ENCODE results near the gene DNAJC17. TPM values are rescaled to one million over a fixed set of nuclear protein-coding genes. Genes with fewer than 3 reads are reported as not detected.

Gene DNAJC17
- total RNA-seq, 4 donors from 2014 or later = 6.0 to 56.9 (median 22.3) TPM

DNA sequence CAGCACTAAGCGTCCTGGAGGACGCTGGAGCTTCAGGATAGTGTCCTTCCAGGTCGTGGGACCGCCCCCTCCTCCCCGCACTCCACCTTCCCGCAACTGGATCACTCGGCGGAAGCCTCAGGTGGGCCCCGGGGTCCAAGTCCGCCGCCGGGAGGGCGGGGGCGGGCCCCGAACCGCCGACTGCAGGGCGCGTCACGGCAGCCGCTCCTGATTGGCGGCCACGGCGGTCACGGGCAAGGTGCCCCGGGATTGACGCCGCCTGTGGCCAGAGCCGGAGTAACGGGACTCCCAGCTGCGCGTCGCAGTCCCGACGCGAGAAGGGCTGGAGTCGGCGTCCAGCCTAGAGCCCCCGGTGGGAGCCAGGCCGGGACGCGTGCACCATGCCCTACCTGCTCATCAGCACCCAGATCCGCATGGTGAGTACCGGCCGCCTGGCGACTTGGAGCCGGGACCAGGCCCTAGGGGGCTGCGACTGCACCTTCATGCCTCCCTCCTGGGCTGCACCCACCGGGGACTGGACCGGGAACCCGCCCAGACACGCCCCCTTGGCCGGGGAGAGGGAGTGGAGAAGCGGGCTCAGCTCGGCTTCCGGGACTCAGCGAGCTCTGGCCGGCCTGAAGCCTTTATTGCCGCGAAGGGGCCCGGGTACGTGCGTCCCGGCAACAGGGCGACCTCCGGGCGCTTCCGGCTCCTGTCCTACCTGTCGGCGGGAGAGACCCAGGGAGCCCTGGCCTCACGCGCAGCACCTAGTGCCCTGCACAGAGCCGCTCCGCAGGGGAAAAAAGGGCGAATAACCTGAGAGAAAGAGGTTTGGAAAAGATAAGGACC, 43.3 kb downstream of the DNAJC17 start, which contains the start of gene GCHFR:
TSS of gene GCHFR (plus strand) at position 268 of the 828 bp plus-strand sequence. CDS start at position 381, 113 bp downstream.
- Histone ChIP-seq H3K4me3 (peak within 1 kb of the TSS; percentile 39 to 62 (median 46)), H3K36me3 (no peaks in the 10 kb centered on the region), H3K27me3 (no peaks in the 10 kb centered on the region), H3K9me3 (no peaks in the 10 kb centered on the region), H3K27ac (peak within 1 kb of the TSS; percentile 85 to 89 (median 86)), H3K4me1 (peaks cover 11 to 55% (median 43%) of the 10 kb centered on the region in 4 donors)
- DNase-seq = peak; percentile 90
- in situ Hi-C loops (cut with MboI; ENCODE audit: low pct_ligation_motif_present in 1 of 4, low pct_unique_long_range_greater_than_20kb in 1 of 4, low sequenced_read_pairs in 3 of 4) (loop anchor here in 1 of 4 donors (25.0 kb wide), 1 partner anchor 177 kb away; the partner anchor contains the start of gene KNL1), intact Hi-C loops (cut with DNase I; ENCODE audit: low total_unique reads) (no loop called here)
- TF ChIP-seq POLR2A (IDR thresholded peaks at IDR 0.05) = peak; percentile 71
- peak; percentile 82 to 87 (median 82) for TF ChIP-seq POLR2AphosphoS5 (IDR thresholded peaks at IDR 0.05)
- TF ChIP-seq EP300 (IDR thresholded peaks at IDR 0.05; ENCODE audit: low read depth) = no peak
- TF ChIP-seq, protein P1, sequence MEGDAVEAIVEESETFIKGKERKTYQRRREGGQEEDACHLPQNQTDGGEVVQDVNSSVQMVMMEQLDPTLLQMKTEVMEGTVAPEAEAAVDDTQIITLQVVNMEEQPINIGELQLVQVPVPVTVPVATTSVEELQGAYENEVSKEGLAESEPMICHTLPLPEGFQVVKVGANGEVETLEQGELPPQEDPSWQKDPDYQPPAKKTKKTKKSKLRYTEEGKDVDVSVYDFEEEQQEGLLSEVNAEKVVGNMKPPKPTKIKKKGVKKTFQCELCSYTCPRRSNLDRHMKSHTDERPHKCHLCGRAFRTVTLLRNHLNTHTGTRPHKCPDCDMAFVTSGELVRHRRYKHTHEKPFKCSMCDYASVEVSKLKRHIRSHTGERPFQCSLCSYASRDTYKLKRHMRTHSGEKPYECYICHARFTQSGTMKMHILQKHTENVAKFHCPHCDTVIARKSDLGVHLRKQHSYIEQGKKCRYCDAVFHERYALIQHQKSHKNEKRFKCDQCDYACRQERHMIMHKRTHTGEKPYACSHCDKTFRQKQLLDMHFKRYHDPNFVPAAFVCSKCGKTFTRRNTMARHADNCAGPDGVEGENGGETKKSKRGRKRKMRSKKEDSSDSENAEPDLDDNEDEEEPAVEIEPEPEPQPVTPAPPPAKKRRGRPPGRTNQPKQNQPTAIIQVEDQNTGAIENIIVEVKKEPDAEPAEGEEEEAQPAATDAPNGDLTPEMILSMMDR (IDR thresholded peaks at IDR 0.05) = peak; percentile 26 to 63 (median 37)
- 0% methylated on average over 48 of the region's 75 CpGs; no CpG with 5 or more reads in 1 of the 2 donors for WGBS, 2 donors (ENCODE audit: low coverage in 1 of 2)

- intact Hi-C loops (cut with DNase I; ENCODE audit: low total_unique reads) (no loop called here), in situ Hi-C loops (cut with MboI; ENCODE audit: low pct_ligation_motif_present in 1 of 4, low pct_unique_long_range_greater_than_20kb in 1 of 4, low sequenced_read_pairs in 3 of 4) (loop anchor here in 1 of 4 donors (25.0 kb wide), 1 partner anchor 176 kb away; the partner anchor contains the start of gene KNL1)
- peaks cover 7 to 46% (median 35%) of the 10 kb centered on the region in 4 donors for H3K4me1 ChIP-seq
- no peaks in the 10 kb centered on the region for H3K27me3 ChIP-seq
- H3K27ac ChIP-seq = peak overlapping the region; percentile 85 to 89 (median 86)
- peak overlapping the region; percentile 39 to 62 (median 46) for H3K4me3 ChIP-seq
- WGBS, 2 donors (ENCODE audit: low coverage in 1 of 2) = 28 to 30% methylated on average over 6 to 53 of the region's 55 CpGs
- TF ChIP-seq POLR2AphosphoS5 (IDR thresholded peaks at IDR 0.05) = no peak
- TF ChIP-seq EP300 (IDR thresholded peaks at IDR 0.05; ENCODE audit: low read depth) = no peak
- no peak for TF ChIP-seq POLR2A (IDR thresholded peaks at IDR 0.05)
- TF ChIP-seq, protein P1 (IDR thresholded peaks at IDR 0.05) = no peak
- peak; percentile 85 for DNase-seq
- H3K36me3 ChIP-seq = no peaks in the 10 kb centered on the region
- H3K9me3 ChIP-seq = no peaks in the 10 kb centered on the region
Observed at GRCh38 chr15:40762919-40763800, 44.1 kb downstream of the DNAJC17 start.

- Histone ChIP-seq H3K4me3 (no peak overlapping the region), H3K27ac (no peak overlapping the region), H3K27me3 (no peaks in the 10 kb centered on the region), H3K4me1 (peaks cover 5 to 31% (median 24%) of the 10 kb centered on the region in 4 donors), H3K9me3 (no peaks in the 10 kb centered on the region), H3K36me3 (no peaks in the 10 kb centered on the region)
- WGBS, 2 donors (ENCODE audit: low coverage in 1 of 2) = 94 to 100% methylated on average over 1 to 5 of the region's 5 CpGs
- no peak for DNase-seq
- in situ Hi-C loops (cut with MboI; ENCODE audit: low pct_ligation_motif_present in 1 of 4, low pct_unique_long_range_greater_than_20kb in 1 of 4, low sequenced_read_pairs in 3 of 4) = loop anchor here in 1 of 4 donors (25.0 kb wide), 1 partner anchor 173 kb away; the partner anchor contains the start of gene KNL1
- TF ChIP-seq POLR2A (IDR thresholded peaks at IDR 0.05) = no peak
- TF ChIP-seq EP300 (IDR thresholded peaks at IDR 0.05; ENCODE audit: low read depth) = no peak
- TF ChIP-seq POLR2AphosphoS5 (IDR thresholded peaks at IDR 0.05) = no peak
- TF ChIP-seq, protein P1 (IDR thresholded peaks at IDR 0.05) = no peak
- intact Hi-C loops (cut with DNase I; ENCODE audit: low total_unique reads) = no loop called here
Observed at GRCh38 chr15:40759961-40760360, 47.3 kb downstream of the DNAJC17 start.
